GM21360 (cell line): Measurements from ENCODE around the gene UBTD2.
"Not testable (repeated sequence)": the region's sequence is repeated elsewhere in the genome, so short reads cannot be mapped to it uniquely, and the experiment has no call there.

Experiments used
- ATAC-seq: cut with Tn5 transposase; IDR thresholded peaks from one replicate; pipeline ENCODE4 v1.9.1; 2021; ENCODE audit warnings: mild to moderate bottlenecking, moderate library complexity; ENCODE audit not compliant: unreplicated experiment

UBTD2 gene

GRCh38 chr5:172252501-172252900 is 31.1 kb downstream of the UBTD2 start:
- no peak for ATAC-seq

- no peak for ATAC-seq
These were observed 32.1 kb downstream of the UBTD2 start for GRCh38 chr5:172251419-172251818.

GRCh38 chr5:172248637-172249036 is 34.9 kb downstream of the UBTD2 start:
- no peak for ATAC-seq

GRCh38 chr5:172245703-172246125 is 37.9 kb downstream of the UBTD2 start:
- ATAC-seq = no peak

GRCh38 chr5:172245046-172245445 is 38.5 kb downstream of the UBTD2 start:
- ATAC-seq = no peak

GRCh38 chr5:172243302-172243701 is 40.3 kb downstream of the UBTD2 start:
- no peak for ATAC-seq

GRCh38 chr5:172238334-172238733 is 45.2 kb downstream of the UBTD2 start:
- no peak for ATAC-seq

GRCh38 chr5:172235827-172236736 is 47.5 kb downstream of the UBTD2 start:
- ATAC-seq = no peak

GRCh38 chr5:172235132-172235780 is 48.3 kb downstream of the UBTD2 start:
- ATAC-seq = no peak

- ATAC-seq = no peak
These were observed 49.5 kb downstream of the UBTD2 start for GRCh38 chr5:172234031-172234430.

GRCh38 chr5:172229904-172230303 is 53.7 kb downstream of the UBTD2 start:
- no peak for ATAC-seq

GRCh38 chr5:172224996-172225395 is 58.6 kb downstream of the UBTD2 start:
- ATAC-seq = no peak

- ATAC-seq = peak; percentile 67
These were observed 59.4 kb downstream of the UBTD2 start for GRCh38 chr5:172223901-172224873.

- no peak for ATAC-seq
These were observed 64.3 kb downstream of the UBTD2 start for GRCh38 chr5:172219296-172219695.

GRCh38 chr5:172216345-172216744 is 67.2 kb downstream of the UBTD2 start:
- no peak for ATAC-seq

GRCh38 chr5:172213126-172213525 is 70.4 kb downstream of the UBTD2 start:
- ATAC-seq = no peak

GRCh38 chr5:172211676-172212075 is 71.9 kb downstream of the UBTD2 start:
- ATAC-seq = no peak

GRCh38 chr5:172209714-172210113 is 73.8 kb downstream of the UBTD2 start:
- no peak for ATAC-seq

GRCh38 chr5:172207511-172207910 is 76.1 kb downstream of the UBTD2 start:
- ATAC-seq = no peak

GRCh38 chr5:172205984-172206383 is 77.6 kb downstream of the UBTD2 start:
- ATAC-seq = not testable (repeated sequence)

- no peak for ATAC-seq
These were observed 83.1 kb downstream of the UBTD2 start for GRCh38 chr5:172200476-172200875.
